GM18508 (cell line): ENCODE measurements around the gene SPATA45.

ENCODE experiments used
- ATAC-seq: cut with Tn5 transposase; IDR thresholded peaks from one replicate; pipeline ENCODE4 v1.9.1; 2021; ENCODE audit warnings: moderate number of reproducible peaks; ENCODE audit not compliant: insufficient read depth, unreplicated experiment

The SPATA45 gene

GRCh38 chr1:212783976-212784375, 63.5 kb downstream of the SPATA45 start:
- no peak for ATAC-seq

GRCh38 chr1:212782422-212783154, 64.9 kb downstream of the SPATA45 start:
- no peak for ATAC-seq

DNA sequence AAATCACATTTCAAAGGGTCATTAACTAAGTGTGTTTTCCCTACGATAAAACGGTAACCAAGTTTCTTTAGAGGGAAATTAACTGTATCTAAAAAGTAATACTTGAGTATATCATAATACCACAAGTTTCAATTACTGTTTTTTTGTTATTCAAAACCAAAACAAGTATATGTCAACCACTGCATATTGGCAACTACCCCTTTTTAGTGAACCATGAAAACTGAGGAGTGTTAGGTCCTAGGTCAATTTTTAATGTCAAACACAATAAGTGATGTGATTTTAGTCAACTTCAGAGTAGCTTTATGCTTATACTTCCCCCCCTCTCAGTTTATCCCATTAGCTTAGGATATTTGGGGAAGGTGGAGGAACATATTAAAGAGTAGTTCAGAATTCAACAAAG, 66.2 kb downstream of the SPATA45 start:
- no peak for ATAC-seq

GRCh38 chr1:212780759-212781158, 66.7 kb downstream of the SPATA45 start:
- ATAC-seq, result no peak
